Suppressor macrophage treated with lipopolysaccharide for 4 hours (primary cell): ENCODE data around the gene FARP2.
"Not testable (repeated sequence)": the region's sequence is repeated elsewhere in the genome, so short reads cannot be mapped to it uniquely, and the experiment has no call there.

Experiments
- DNase-seq: peaks from one replicate; pipeline ENCODE4 v3.0.0-alpha.2; 2020

The FARP2 gene

DNA sequence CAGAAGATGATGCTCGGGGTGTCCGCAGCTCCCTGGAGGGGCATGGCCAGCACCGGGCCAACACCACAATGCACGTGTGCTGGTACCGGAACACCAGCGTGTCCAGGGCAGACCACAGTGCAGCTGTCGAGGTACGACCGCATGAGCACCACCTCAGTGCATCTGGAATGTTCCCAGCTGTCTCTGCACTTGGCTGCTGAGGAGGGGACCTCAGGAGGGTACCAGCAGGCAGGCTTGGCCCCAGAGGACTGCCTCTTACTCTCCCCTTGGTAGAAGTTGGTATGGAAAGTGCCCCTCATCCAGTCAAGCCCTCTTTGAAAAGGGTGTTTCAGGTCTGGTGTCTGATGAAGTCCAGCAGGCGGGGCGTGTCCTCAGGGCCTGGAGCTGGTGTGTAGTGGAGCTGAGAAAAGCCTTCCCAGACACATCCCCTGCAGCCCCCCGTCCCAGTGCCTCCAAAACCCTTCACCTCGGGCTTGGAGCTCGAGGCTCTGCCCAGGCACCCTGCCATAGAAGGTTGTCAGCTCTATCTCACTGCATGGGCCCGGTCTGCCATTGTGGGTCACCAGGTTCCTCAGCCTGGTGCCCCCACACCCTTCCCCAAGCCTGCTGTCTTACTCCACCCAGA lies 135.6 kb downstream of the FARP2 start:
- DNase-seq, result no peak

DNA sequence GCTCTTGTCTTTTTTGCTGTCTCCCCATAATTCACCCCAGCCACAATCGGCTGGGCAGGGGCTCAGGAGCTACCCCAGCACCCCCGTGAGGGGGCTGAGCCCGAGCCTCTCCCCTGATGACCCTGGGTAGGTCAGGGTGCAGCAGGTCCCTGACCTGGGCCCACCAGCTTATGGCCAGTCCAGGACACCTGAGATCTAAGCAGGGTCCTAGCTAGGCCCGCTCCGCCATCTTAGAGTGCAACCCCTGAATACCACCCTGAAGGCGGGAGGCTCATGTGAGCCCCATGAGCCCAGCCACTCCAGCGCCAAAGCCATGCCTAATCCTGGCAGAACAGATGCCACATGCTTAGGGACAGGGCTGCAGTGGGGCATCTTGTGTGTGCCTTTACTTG lies 136.1 kb downstream of the FARP2 start:
- DNase-seq, result no peak

DNA sequence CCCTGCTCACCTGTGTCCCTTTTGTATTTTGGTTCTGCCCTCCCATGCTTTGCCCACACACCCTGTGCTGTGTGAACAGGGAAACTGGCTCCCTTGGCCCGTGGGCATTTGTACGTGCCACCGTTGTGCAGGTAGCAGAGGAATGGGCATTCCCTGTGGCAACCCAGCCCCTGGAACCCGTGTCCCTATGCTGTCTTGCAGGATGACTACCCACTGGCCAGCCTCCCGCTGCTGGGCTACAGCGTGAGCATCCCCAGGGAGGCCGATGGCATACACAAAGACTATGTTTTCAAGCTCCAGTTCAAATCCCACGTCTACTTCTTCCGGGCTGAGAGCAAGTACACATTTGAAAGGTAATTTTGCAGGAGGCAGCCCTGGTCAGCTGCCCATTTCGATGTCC lies 137.0 kb downstream of the FARP2 start:
- no peak for DNase-seq

GRCh38 chr2:241494311-241494908 lies 138.3 kb downstream of the FARP2 start:
- no peak for DNase-seq

DNA sequence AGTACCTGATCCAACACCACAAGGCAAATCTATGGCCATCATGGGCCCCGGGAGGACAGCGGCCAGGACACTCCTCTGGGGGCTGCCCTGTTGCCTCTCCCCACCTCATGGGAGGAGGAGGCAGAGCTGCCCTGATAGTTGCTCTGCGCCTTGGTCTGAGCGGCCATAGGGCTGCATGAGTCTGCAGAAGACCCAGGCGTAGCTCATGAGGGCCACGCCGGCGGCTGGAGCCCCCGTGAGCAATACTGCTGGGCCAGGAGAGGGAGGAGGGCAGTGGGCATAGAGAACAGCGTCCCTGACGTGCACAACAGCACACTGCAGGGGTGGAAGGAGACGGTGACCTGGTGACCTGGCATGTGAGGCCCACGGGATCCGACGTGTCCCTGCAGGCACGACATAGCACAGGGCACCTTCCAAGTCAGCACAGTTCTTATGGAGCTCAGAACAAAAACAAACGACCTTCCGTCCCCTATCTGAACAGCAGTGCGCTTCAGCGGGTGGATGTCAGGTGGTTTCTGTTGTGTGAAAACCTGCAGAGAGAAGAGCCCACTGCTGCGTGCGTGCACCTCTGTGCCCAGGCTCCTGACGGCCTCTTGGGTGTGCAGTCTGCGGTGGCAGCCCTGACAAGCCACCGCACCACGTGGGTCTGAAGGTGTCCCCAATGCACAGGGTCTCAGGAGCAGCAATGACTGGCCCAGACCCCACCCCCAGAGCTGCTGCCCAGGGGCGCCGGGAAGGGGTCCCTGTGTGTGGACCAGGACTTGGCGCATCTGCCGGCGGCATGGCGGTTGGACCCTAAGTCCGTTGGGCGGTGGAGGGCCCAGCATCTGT lies 139.3 kb downstream of the FARP2 start:
- DNase-seq, result no peak

DNA sequence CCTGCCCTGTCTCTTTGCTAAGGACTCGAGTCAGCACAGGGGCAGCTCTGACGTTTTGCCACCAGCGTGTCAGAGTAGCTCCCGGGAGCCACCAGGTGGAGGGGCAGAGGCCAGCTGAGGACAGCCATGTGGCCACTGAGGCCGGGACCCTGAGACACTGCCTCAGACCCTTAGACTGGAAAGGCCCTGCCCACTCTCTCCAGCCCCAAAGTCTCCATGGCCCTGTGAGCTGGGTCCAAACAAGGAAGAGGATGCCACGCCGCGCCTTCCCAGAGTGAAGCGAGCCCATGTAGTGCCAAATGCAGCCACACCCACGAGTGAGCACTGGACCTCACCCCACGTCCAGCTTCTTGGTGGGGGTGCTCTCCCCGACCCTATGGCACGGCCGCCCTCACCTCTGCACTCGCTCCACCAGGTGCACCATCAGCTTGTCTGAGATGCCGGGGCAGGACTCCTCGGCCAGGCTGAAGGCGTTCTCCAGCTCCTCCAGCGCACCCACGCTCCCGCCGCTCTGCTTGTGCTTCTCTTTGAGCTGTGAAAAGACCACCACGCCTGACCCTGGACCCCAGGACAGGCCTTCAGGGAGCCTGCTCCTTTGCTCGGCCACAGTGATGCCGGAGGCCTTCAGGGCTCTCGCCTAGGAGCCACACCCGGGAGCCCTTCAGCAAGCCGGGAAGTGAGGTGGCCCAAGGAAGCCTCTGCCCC lies 140.1 kb downstream of the FARP2 start:
- DNase-seq, result no peak

GRCh38 chr2:241496904-241497877 lies 141.1 kb downstream of the FARP2 start:
- no peak for DNase-seq

GRCh38 chr2:241498115-241499070 lies 142.3 kb downstream of the FARP2 start:
- DNase-seq, result no peak

DNA sequence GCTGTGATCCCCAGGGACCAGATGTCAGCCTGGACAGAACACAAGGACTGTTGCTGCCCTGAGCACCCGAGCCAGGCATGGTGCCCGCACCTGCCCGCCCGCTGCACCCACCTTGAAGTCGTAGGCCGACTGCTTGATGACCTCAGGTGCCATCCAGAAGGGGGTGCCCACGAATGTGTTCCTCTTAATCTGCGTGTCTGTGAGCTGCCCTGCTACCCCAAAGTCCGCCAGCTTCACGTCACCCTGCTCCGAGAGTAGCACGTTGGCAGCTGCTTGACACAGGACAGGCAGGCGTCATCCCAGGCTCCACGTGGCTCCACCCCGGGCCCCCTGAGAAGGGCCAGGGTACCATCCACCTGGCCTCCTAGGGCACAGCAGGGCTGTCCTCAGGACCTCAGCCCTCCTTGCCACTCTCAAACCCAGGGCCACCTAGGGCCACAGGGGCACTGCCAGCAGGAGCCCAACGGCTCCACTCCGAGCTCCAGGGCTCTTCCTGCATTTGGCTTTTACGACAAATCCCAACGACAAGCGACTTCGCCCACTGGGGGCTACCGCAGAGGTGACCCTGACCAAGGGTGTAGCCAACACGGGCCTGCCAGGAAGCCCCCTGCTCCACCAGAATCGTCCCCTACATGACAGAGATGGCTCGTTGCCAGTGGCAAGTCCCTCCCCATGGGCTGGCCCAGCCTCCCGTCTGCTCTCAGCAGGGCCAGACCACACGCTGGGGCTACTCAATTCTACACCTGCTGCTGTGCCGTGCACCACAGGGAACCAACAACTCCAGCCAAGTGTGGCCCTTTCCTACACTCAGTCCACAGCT lies 143.3 kb downstream of the FARP2 start:
- no peak for DNase-seq

GRCh38 chr2:241500016-241500415 lies 143.9 kb downstream of the FARP2 start:
- DNase-seq, result no peak

GRCh38 chr2:241500431-241500975 lies 144.4 kb downstream of the FARP2 start:
- DNase-seq, result no peak

GRCh38 chr2:241501099-241501541 lies 145.0 kb downstream of the FARP2 start:
- no peak for DNase-seq

DNA sequence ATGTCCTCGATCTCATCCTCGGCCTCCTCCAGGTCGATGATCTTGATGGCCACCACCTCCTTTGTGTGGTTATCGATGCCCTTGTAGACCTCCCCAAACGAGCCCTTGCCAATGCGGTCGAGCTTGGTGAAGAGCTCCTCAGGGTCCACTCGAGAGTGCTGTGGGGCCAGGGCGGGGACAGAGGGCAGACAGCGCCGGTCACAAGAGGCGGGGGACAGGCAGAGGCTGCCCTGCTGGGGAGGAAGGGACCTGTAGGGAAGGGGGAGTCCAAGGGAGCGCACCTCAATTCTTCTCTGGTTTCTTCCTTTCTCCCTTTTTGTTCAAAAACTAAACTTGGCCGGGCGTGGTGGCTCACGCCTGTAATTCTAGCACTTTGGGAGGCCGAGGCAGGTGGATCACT lies 145.5 kb downstream of the FARP2 start:
- no peak for DNase-seq

DNA sequence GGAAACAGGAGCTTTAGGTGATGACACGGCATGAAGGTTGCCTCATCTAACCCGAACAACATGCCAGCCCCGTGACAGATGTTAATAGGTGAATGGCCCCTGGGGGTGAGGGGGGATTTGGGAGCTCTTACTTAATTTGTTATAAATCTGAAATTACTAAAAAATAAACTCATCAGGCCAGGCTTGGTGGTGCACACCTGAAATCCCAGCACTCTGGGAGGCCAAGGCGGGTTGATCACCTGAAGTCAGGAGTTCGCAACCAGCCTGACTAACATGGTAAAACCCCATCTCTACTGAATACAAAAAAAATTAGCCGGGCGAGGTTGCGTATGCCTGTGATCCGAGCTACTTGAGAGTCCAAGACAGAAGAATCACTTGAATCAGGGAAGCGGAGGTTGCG lies 146.2 kb downstream of the FARP2 start:
- DNase-seq, result no peak

DNA sequence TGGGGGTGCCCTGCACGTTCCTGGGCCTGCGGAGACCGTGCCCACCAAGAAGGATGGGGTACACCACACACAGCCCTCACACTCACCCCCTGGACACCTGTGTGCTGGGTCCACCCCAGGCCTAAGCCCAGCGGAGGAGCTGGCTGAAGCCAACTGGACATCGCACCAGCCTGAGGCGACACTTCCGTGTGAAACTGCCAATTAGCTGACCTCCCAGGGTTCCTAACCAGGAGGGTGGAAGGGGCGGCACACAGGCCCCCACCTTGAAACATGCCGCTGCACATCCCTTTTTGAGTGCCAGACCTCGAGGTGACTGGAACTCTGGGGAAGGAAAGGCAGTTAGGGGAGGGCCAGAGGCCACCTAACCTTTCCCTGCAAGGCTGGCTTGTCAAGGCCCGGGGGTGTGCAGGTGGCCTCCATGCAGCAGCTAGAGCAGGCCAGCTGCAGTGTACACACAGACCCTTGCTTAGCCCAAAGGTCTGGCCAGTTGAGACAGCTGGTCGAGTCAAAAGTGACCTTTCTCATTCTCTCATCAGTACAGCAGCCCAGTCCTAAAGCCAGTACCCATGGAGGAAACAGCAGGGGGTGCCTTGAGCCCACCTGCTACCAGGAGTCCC lies 147.8 kb downstream of the FARP2 start:
- DNase-seq, result no peak

DNA sequence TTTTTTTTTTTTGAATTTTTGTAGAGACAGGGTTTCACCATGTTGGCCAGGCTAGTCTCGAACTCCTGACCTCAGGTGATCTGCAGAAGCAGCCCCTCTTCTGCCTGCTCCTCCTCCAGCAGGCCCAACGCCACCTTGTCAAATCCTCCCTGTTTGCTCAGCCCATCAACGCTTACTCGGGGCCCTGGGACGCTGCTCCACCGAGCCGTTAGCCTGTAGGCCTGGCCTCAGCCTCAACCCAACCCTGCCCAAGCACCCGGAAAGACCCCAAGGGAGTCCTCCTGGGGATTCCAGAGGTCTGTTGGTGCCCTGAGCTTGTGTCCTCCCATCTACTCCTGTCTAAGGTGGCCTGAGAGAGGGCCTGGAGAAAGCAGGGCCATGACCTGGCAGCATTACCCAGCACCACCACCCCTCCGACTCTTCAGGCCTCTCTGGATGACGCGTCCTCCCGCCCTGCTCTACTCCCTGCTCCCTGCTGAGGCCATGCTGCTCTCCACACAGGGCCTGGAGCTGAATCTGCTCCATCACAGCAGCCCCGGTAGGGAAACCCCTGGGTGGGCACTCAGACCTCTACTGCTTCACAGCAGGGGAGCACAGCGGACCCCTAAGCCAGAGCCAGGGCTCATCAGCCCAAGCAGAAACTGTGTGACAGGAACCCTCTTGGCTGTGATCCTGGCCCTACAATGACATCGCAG lies 149.1 kb downstream of the FARP2 start:
- DNase-seq, result no peak

- DNase-seq, result no peak
Observed at GRCh38 chr2:241505781-241506201, 149.7 kb downstream of the FARP2 start.

- DNase-seq, result not testable (repeated sequence)
Observed at GRCh38 chr2:241506317-241506716, 150.2 kb downstream of the FARP2 start.
